Measurements from ENCODE around the gene MAT2A.
"Not testable (repeated sequence)": the region's sequence is repeated elsewhere in the genome, so short reads cannot be mapped to it uniquely, and the experiment has no call there.

The MAT2A gene

DNA sequence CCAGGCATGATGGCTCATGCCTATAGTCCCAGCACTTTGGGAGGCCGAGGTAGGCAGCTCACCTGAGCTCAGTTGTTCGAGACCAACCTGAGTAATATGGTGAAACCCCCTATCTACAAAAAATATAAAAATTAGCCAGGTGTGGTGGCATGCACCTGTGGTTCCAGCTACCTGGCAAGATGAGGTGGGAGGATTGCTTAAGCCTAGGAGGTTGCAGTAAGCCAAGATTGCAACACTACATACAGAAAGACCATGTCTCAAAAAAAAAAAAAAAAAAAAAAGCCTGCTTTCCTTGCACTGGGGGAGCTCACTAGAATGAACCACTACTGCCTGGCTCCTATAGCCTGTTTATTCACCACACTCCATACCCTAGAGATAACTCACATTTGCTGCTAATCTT, 7.4 kb upstream of the MAT2A start:
- Mint-ChIP-seq H3K27ac (ENCODE audit: low read depth) (no peak overlapping the region), H3K4me1 (no peaks in the 10 kb centered on the region), H3K4me3 (no peak overlapping the region), H3K9me3 (no peaks in the 10 kb centered on the region), H3K36me3 (ENCODE audit: insufficient read depth) (peaks cover 4% of the 10 kb centered on the region), H3K27me3 (peaks cover 29% of the 10 kb centered on the region)
- ATAC-seq (replicated peaks; ENCODE audit: extremely low read depth, poor library complexity, severe bottlenecking) (no peak), DNase-seq (ENCODE audit: low spot score in 2 of 2) (no peak)

DNA sequence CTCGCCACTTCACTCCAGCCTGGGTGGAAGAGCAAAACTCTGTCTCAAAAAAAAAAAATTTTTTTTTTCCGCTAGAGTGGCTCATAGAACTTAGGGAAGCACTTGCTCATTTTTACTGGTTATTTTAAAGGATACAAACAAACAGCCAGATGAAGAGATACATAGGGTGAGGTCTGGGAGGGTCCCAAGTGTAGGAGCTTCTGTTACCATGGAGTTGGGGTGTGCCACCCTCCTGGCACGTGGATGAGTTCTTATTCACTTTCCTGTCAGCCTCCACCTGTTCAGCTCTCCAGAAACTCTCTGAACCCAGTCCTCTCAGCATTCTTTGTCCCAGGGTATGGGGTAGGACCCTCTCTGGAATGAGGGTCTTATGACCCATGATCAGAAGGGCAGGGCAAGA, 4.9 kb upstream of the MAT2A start:
- Mint-ChIP-seq H3K4me3 (no peak overlapping the region), H3K36me3 (ENCODE audit: insufficient read depth) (peaks cover 15% of the 10 kb centered on the region), H3K9me3 (no peaks in the 10 kb centered on the region), H3K4me1 (peaks cover 10% of the 10 kb centered on the region), H3K27me3 (peaks cover 4% of the 10 kb centered on the region), H3K27ac (ENCODE audit: low read depth) (no peak overlapping the region)
- DNase-seq (ENCODE audit: low spot score in 2 of 2) (no peak), ATAC-seq (replicated peaks; ENCODE audit: extremely low read depth, poor library complexity, severe bottlenecking) (no peak)

DNA sequence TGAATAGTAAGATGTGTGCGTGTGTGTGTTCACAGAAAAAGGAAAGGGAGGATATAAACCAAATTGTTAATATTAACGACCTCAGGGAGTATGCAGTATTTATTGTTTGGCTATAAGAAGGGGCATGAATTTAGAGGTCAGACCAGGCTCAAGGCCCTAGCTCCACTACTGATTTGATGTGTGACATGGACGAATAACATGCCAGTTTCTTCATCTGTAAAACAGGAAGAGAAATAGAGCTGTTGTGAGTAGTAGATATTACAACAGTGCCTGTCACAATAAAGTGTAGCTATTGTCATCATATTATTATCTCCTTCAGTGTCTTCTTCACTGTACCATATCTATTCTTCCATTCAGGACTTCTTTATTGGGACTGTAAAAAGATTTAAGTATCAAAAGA, 4.1 kb upstream of the MAT2A start:
- ATAC-seq (replicated peaks; ENCODE audit: extremely low read depth, poor library complexity, severe bottlenecking) = no peak
- Mint-ChIP-seq H3K9me3 (no peaks in the 10 kb centered on the region), H3K36me3 (ENCODE audit: insufficient read depth) (peaks cover 21% of the 10 kb centered on the region), H3K27ac (ENCODE audit: low read depth) (no peak overlapping the region), H3K4me3 (no peak overlapping the region), H3K27me3 (no peaks in the 10 kb centered on the region), H3K4me1 (peaks cover 12% of the 10 kb centered on the region)
- DNase-seq (ENCODE audit: low spot score in 2 of 2) = no peak

DNA sequence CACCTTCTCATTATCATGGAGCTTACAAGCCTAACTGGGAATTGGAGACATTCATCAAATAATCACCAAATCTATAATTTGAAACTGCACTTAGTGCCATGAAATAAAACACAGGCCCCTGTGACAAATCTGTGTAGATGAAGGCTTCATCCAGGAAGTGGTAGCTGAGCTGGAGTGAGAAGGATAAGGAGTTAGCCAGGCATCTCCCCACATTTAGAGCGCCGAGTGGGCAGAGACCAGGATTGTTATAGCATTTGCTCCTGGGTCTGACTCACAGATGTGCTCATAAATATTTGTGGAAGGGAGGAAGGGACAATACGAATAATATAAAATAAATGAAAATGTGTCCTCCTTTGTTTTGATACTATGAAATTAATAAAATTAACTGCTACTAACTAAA, 2.5 kb upstream of the MAT2A start:
- Mint-ChIP-seq H3K27me3 (no peaks in the 10 kb centered on the region), H3K4me1 (peaks cover 28% of the 10 kb centered on the region), H3K4me3 (no peak overlapping the region), H3K27ac (ENCODE audit: low read depth) (peak overlapping the region; percentile 84), H3K9me3 (no peaks in the 10 kb centered on the region), H3K36me3 (ENCODE audit: insufficient read depth) (peaks cover 28% of the 10 kb centered on the region)
- DNase-seq (ENCODE audit: low spot score in 2 of 2) (no peak), ATAC-seq (replicated peaks; ENCODE audit: extremely low read depth, poor library complexity, severe bottlenecking) (no peak)

DNA sequence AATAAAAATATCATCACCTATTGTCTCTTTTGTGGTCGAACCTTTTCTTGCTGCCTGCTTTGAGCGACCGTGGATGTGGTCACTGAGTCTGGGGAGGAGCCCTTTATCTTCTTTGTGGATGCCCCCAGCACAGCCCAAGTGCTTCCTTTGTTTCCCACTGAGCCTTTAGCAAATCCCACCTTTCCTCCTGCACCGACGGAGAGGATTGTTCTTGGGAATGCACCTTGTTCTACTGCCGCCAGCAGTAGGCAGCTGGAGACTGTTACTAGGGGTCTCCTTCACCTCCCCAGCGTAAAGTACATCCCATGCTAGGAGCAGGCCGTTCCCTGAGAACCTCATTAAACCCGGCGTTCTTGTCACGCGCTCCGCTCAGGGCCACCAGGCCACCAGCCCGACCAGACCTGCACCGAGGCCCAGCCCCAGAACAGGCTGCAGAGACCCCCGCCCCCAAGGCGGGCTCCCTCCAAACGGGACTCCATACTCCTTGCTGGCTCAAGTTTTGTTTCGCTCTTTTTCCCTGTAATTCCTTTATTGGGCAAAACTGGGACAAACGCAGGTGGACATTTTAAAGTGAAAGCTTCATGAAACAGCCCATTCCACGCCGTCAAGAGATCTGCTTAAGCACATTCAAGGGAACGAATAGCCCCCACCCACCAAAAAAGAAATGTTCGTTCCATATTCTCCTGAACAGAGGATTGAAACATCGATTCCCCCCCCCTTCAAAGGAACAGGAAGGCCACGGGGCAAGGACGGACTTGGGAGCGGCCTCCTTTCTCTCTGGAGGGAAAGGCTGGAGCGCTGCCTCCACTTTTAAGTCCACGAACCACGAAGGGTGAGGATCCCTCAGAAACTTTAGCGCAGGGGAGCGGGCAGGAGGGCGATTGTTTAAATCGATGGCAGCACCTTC, 1.1 kb upstream of the MAT2A start:
- H3K9me3 Mint-ChIP-seq = no peaks in the 10 kb centered on the region
- H3K27ac Mint-ChIP-seq (ENCODE audit: low read depth) = peak overlapping the region; percentile 89
- ATAC-seq (replicated peaks; ENCODE audit: extremely low read depth, poor library complexity, severe bottlenecking) = no peak

DNA sequence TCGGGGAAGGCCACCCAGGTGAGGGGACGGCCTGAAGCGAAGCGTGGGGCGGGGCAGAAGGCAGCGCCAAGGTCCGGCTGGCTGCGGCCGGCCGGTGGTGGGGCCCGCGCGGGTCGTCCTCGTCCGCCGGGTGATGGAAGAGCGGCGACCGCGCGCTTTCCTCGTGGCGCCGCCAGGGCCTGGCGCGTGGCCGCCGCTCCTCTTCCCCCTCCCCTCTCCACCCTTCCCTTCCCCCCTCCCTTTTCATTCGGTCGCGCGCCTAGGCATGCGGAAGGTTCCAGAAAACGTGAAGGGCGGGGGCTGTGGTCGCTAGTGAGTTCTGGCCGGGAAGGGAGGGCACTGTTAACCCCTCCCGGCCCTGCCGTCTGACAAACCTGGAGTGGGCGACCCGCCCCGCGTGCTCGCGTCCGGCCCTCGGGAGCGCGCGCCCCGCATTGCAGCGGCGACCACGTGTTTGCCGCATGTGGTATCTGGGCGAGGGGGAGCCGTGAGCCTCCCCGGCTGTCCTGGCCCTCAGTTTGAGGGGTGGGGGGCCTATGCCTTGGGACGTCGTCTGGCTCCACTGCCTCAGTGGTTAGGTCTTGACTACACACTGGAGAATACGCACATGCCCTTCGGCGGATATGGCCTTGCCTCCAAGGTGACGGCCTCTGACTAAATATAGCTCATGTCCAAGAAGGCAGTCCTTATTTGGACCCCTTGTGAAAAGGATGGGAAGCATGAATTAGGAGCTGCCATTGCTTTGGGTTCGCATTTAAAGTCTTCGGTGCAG, 579 bp downstream of the MAT2A start:
- Mint-ChIP-seq H3K9me3 (no peaks in the 10 kb centered on the region), H3K4me1 (peaks cover 42% of the 10 kb centered on the region), H3K4me3 (peak overlapping the region; percentile 89), H3K27ac (ENCODE audit: low read depth) (peak overlapping the region; percentile 89), H3K27me3 (no peaks in the 10 kb centered on the region), H3K36me3 (ENCODE audit: insufficient read depth) (peaks cover 54% of the 10 kb centered on the region)
- DNase-seq (ENCODE audit: low spot score in 2 of 2) (peak; percentile 41 to 49), ATAC-seq (replicated peaks; ENCODE audit: extremely low read depth, poor library complexity, severe bottlenecking) (peak; percentile 66)

More for the DNA sequence above, 1.1 kb upstream of the MAT2A start:
- peak overlapping the region; percentile 89 for H3K4me3 Mint-ChIP-seq
- no peaks in the 10 kb centered on the region for H3K27me3 Mint-ChIP-seq
- H3K4me1 Mint-ChIP-seq = peaks cover 36% of the 10 kb centered on the region
- no peak for DNase-seq (ENCODE audit: low spot score in 2 of 2)
- H3K36me3 Mint-ChIP-seq (ENCODE audit: insufficient read depth) = peaks cover 40% of the 10 kb centered on the region

DNA sequence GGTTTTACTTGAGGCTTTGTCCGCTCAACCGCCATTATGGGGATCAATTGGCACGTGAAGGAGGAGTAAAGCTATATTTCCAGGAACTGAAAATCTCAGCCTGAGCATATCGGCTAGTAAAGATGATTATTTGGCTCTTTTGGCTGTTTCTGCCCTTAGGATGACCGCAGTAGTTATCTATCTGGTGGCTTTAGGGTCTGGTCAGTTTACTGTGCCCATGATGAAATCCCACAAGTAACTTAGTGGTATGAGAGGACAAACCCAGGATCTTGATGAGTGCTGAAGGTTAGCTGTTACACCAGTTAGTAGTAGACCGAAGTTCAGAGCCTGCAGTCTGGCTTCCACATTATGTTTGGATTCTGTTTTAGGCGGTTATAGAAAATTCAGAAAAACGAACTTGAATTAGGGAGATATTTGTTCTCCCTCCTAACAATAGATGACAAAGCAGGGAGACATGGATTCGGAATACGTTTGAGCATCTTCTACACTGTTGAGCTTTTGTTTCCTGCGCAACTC, 1.2 kb downstream of the MAT2A start:
- H3K4me3 Mint-ChIP-seq = peak overlapping the region; percentile 89
- DNase-seq (ENCODE audit: low spot score in 2 of 2) = no peak
- no peak for ATAC-seq (replicated peaks; ENCODE audit: extremely low read depth, poor library complexity, severe bottlenecking)
- H3K27me3 Mint-ChIP-seq = no peaks in the 10 kb centered on the region
- H3K4me1 Mint-ChIP-seq = peaks cover 42% of the 10 kb centered on the region
- no peaks in the 10 kb centered on the region for H3K9me3 Mint-ChIP-seq
- H3K36me3 Mint-ChIP-seq (ENCODE audit: insufficient read depth) = peaks cover 59% of the 10 kb centered on the region
- peak overlapping the region; percentile 89 for H3K27ac Mint-ChIP-seq (ENCODE audit: low read depth)

DNA sequence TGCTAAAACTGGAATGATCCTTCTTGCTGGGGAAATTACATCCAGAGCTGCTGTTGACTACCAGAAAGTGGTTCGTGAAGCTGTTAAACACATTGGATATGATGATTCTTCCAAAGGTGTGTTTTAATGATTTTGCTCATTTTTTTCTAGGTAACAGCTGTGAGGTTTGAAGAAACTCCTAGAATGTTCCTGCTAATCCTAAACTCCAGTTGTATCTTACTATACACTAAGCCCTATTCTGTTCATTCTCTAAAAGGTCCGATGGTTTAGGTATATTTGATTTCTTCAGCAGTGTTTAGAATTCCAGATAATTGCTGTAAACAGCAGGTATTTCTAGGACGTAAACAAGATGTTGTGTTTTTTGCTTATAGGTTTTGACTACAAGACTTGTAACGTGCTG, 2.3 kb downstream of the MAT2A start:
- Mint-ChIP-seq H3K4me3 (peak overlapping the region; percentile 9), H3K9me3 (no peaks in the 10 kb centered on the region), H3K36me3 (ENCODE audit: insufficient read depth) (peaks cover 64% of the 10 kb centered on the region), H3K27ac (ENCODE audit: low read depth) (no peak overlapping the region), H3K27me3 (no peaks in the 10 kb centered on the region), H3K4me1 (peaks cover 42% of the 10 kb centered on the region)
- DNase-seq (ENCODE audit: low spot score in 2 of 2) (no peak), ATAC-seq (replicated peaks; ENCODE audit: extremely low read depth, poor library complexity, severe bottlenecking) (no peak)

DNA sequence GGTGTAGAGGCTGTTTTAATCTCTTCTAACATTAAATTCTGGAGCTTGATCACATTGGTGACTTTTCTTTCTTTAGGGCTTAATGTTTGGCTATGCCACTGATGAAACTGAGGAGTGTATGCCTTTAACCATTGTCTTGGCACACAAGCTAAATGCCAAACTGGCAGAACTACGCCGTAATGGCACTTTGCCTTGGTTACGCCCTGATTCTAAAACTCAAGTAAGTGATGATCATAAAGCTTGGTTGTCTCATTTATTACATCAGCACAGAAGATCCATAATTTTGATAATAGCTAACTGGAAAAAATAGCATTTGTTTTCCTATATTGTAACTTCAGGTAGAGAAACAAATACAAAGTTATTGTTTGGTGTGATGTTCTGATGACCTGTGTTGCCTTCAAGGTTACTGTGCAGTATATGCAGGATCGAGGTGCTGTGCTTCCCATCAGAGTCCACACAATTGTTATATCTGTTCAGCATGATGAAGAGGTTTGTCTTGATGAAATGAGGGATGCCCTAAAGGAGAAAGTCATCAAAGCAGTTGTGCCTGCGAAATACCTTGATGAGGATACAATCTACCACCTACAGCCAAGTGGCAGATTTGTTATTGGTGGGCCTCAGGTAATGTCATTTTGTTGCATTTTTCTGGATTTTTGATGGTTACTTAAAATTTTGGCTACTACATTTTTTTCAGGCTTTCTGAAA, 2.9 kb downstream of the MAT2A start:
- peaks cover 42% of the 10 kb centered on the region for H3K4me1 Mint-ChIP-seq
- peaks cover 62% of the 10 kb centered on the region for H3K36me3 Mint-ChIP-seq (ENCODE audit: insufficient read depth)
- no peaks in the 10 kb centered on the region for H3K27me3 Mint-ChIP-seq
- DNase-seq (ENCODE audit: low spot score in 2 of 2) (no peak), ATAC-seq (replicated peaks; ENCODE audit: extremely low read depth, poor library complexity, severe bottlenecking) (no peak)
- H3K9me3 Mint-ChIP-seq = no peaks in the 10 kb centered on the region
- no peak overlapping the region for H3K27ac Mint-ChIP-seq (ENCODE audit: low read depth)
- no peak overlapping the region for H3K4me3 Mint-ChIP-seq

DNA sequence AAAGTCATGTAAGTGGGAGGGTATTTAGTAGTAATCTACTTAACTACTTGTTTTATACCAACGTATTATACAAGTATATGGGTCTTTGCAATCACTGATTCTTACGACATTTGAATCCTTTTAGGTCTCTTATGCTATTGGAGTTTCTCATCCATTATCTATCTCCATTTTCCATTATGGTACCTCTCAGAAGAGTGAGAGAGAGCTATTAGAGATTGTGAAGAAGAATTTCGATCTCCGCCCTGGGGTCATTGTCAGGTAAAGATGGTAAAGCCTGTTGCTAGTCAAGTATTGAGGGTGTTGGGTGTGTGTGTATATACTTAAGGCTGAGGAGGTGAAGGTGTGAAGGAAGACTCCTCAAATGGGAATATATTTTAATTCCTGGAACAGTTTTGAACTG, 3.8 kb downstream of the MAT2A start:
- ATAC-seq (replicated peaks; ENCODE audit: extremely low read depth, poor library complexity, severe bottlenecking) = no peak
- Mint-ChIP-seq H3K4me1 (peaks cover 36% of the 10 kb centered on the region), H3K27me3 (no peaks in the 10 kb centered on the region), H3K27ac (ENCODE audit: low read depth) (no peak overlapping the region), H3K4me3 (no peak overlapping the region), H3K36me3 (ENCODE audit: insufficient read depth) (peaks cover 62% of the 10 kb centered on the region), H3K9me3 (no peaks in the 10 kb centered on the region)
- DNase-seq (ENCODE audit: low spot score in 2 of 2) = no peak

DNA sequence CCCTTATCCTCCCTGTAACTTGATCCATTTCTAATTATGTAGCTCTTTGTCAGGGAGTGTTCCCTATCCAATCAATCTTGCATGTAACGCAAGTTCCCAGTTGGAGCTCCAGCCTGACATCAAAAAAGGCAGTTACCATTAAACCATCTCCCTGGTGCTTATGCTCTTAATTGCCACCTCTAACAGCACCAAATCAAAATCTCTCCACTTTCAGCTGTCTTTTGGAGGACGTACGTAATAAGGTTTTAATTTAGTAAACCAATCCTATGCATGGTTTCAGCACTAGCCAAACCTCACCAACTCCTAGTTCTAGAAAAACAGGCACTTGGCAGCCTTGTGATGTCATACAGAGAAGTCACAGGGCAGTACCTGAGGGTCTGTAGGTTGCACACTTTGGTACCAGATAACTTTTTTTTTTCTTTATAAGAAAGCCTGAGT, 5.3 kb downstream of the MAT2A start:
- not testable (repeated sequence) for DNase-seq (ENCODE audit: low spot score in 2 of 2); ATAC-seq (replicated peaks; ENCODE audit: extremely low read depth, poor library complexity, severe bottlenecking); H3K4me3 Mint-ChIP-seq; H3K27me3 Mint-ChIP-seq; H3K9me3 Mint-ChIP-seq
- peaks cover 53% of the 10 kb centered on the region for H3K36me3 Mint-ChIP-seq (ENCODE audit: insufficient read depth)
- peak overlapping the region; percentile 33 for H3K27ac Mint-ChIP-seq (ENCODE audit: low read depth)
- peaks cover 32% of the 10 kb centered on the region for H3K4me1 Mint-ChIP-seq
